Endothelial cell (in vitro differentiated cells): ENCODE results near the gene NEUROD2. TPM values are rescaled to one million over a fixed set of nuclear protein-coding genes. Genes with fewer than 3 reads are reported as not detected.

ENCODE experiments used
- DNase-seq: peaks from one replicate; pipeline ENCODE4 v3.0.0; 2021; ENCODE audit warnings: low spot score
- H3K27ac Mint-ChIP-seq: one replicate; pipeline ENCODE4 v1.8.0; 2021; ENCODE audit warnings: mixed read lengths, inconsistent platforms; ENCODE audit not compliant: unreplicated experiment
- H3K27me3 Mint-ChIP-seq: one replicate; pipeline ENCODE4 v1.8.0; 2021; ENCODE audit warnings: mild to moderate bottlenecking, moderate library complexity, mixed read lengths, inconsistent platforms; ENCODE audit not compliant: unreplicated experiment
- H3K36me3 Mint-ChIP-seq: one replicate; pipeline ENCODE4 v1.8.0; 2021; ENCODE audit warnings: mild to moderate bottlenecking, low read depth, mixed read lengths, inconsistent platforms; ENCODE audit not compliant: unreplicated experiment
- H3K4me1 Mint-ChIP-seq: one replicate; pipeline ENCODE4 v1.8.0; 2021; ENCODE audit warnings: mild to moderate bottlenecking, mixed read lengths, inconsistent platforms; ENCODE audit not compliant: unreplicated experiment
- H3K4me3 Mint-ChIP-seq: one replicate; pipeline ENCODE4 v1.8.0; 2021; ENCODE audit warnings: mild to moderate bottlenecking, mixed read lengths, inconsistent platforms; ENCODE audit not compliant: unreplicated experiment
- H3K9me3 Mint-ChIP-seq: one replicate; pipeline ENCODE4 v1.8.0; 2021; ENCODE audit warnings: mixed read lengths, inconsistent platforms; ENCODE audit not compliant: unreplicated experiment
- CTCF ChIP-seq: fragments of 200-600 bp; sonication (generic); IDR thresholded peaks from one replicate; pipeline ENCODE4 v1.5.0; 2021; ENCODE audit warnings: antibody characterized with exemption; ENCODE audit not compliant: unreplicated experiment
- total RNA-seq: library from RNA; stranded (reverse); fragmentation: NEBNext Ultra II Directional; extraction: Animal tissue kit (Norgen Biotek cat#: 25700); gene quantifications from one replicate; pipeline ENCODE4 v1.2.1, GENCODE V29; 2021; ENCODE audit not compliant: unreplicated experiment

Gene NEUROD2
- total RNA-seq, 1 donor from 2014 or later: not detected

GRCh38 chr17:39596543-39597267 lies 11.0 kb downstream of the NEUROD2 start:
- H3K4me3 Mint-ChIP-seq: no peak overlapping the region
- DNase-seq: no peak

GRCh38 chr17:39595928-39596510 lies 11.7 kb downstream of the NEUROD2 start:
- Mint-ChIP-seq H3K4me1 (peaks cover 7% of the 10 kb centered on the region), H3K27ac (no peak overlapping the region)
- DNase-seq: no peak

More at GRCh38 chr17:39596543-39597267, 11.0 kb downstream of the NEUROD2 start:
- no peak overlapping the region for H3K27ac Mint-ChIP-seq
- TF ChIP-seq CTCF: no peak
- H3K27me3 Mint-ChIP-seq: peaks cover 56% of the 10 kb centered on the region
- H3K9me3 Mint-ChIP-seq: no peaks in the 10 kb centered on the region
- peaks cover 12% of the 10 kb centered on the region for H3K4me1 Mint-ChIP-seq
- H3K36me3 Mint-ChIP-seq: no peaks in the 10 kb centered on the region

GRCh38 chr17:39595294-39595693 lies 12.4 kb downstream of the NEUROD2 start:
- no peaks in the 10 kb centered on the region for H3K9me3 Mint-ChIP-seq
- no peak for TF ChIP-seq CTCF
- DNase-seq: no peak

More at GRCh38 chr17:39595928-39596510, 11.7 kb downstream of the NEUROD2 start:
- H3K27me3 Mint-ChIP-seq: peaks cover 49% of the 10 kb centered on the region
- no peak overlapping the region for H3K4me3 Mint-ChIP-seq
- no peaks in the 10 kb centered on the region for H3K9me3 Mint-ChIP-seq
- TF ChIP-seq CTCF: no peak
- no peaks in the 10 kb centered on the region for H3K36me3 Mint-ChIP-seq

GRCh38 chr17:39593371-39593770 lies 14.3 kb downstream of the NEUROD2 start:
- Mint-ChIP-seq H3K27me3 (peaks cover 44% of the 10 kb centered on the region), H3K4me3 (no peak overlapping the region), H3K9me3 (no peaks in the 10 kb centered on the region), H3K27ac (no peak overlapping the region), H3K36me3 (no peaks in the 10 kb centered on the region), H3K4me1 (peaks cover 4% of the 10 kb centered on the region)
- DNase-seq: no peak
- no peak for TF ChIP-seq CTCF

More at GRCh38 chr17:39595294-39595693, 12.4 kb downstream of the NEUROD2 start:
- H3K4me1 Mint-ChIP-seq: peaks cover 7% of the 10 kb centered on the region
- H3K27me3 Mint-ChIP-seq: peaks cover 47% of the 10 kb centered on the region
- no peak overlapping the region for H3K4me3 Mint-ChIP-seq
- H3K36me3 Mint-ChIP-seq: no peaks in the 10 kb centered on the region
- no peak overlapping the region for H3K27ac Mint-ChIP-seq
